Measurements from ENCODE around the gene LRRC61.

The LRRC61 gene

GRCh38 chr7:150335108-150335773 lies 12.1 kb downstream of the LRRC61 start:
- Mint-ChIP-seq H3K4me1 (ENCODE audit: low read depth) (peaks cover 2% of the 10 kb centered on the region), H3K4me3 (no peak overlapping the region), H3K27me3 (no peaks in the 10 kb centered on the region), H3K9me3 (no peaks in the 10 kb centered on the region), H3K27ac (no peak overlapping the region), H3K36me3 (ENCODE audit: low read depth) (peaks cover 17% of the 10 kb centered on the region)

- Mint-ChIP-seq H3K36me3 (ENCODE audit: low read depth) (peaks cover 17% of the 10 kb centered on the region), H3K9me3 (no peaks in the 10 kb centered on the region), H3K27me3 (no peaks in the 10 kb centered on the region), H3K27ac (no peak overlapping the region), H3K4me1 (ENCODE audit: low read depth) (peaks cover 5% of the 10 kb centered on the region), H3K4me3 (no peak overlapping the region)
Measured at GRCh38 chr7:150335774-150336112, 12.6 kb downstream of the LRRC61 start.

- H3K4me1 Mint-ChIP-seq (ENCODE audit: low read depth), result peaks cover 7% of the 10 kb centered on the region
- no peak overlapping the region for H3K27ac Mint-ChIP-seq
- H3K9me3 Mint-ChIP-seq, result no peaks in the 10 kb centered on the region
- H3K27me3 Mint-ChIP-seq, result peaks cover under 1% of the 10 kb centered on the region
- H3K36me3 Mint-ChIP-seq (ENCODE audit: low read depth), result peaks cover 10% of the 10 kb centered on the region
- H3K4me3 Mint-ChIP-seq, result no peak overlapping the region
Measured at GRCh38 chr7:150336746-150337145, 13.6 kb downstream of the LRRC61 start.

GRCh38 chr7:150337179-150337578 lies 14.0 kb downstream of the LRRC61 start:
- Mint-ChIP-seq H3K27me3 (peaks cover 5% of the 10 kb centered on the region), H3K36me3 (ENCODE audit: low read depth) (peaks cover 10% of the 10 kb centered on the region), H3K4me3 (no peak overlapping the region), H3K4me1 (ENCODE audit: low read depth) (peaks cover 7% of the 10 kb centered on the region), H3K9me3 (no peaks in the 10 kb centered on the region), H3K27ac (no peak overlapping the region)

- no peaks in the 10 kb centered on the region for H3K9me3 Mint-ChIP-seq
- no peak overlapping the region for H3K27ac Mint-ChIP-seq
- H3K36me3 Mint-ChIP-seq (ENCODE audit: low read depth), result peaks cover 10% of the 10 kb centered on the region
- H3K4me3 Mint-ChIP-seq, result no peak overlapping the region
- H3K4me1 Mint-ChIP-seq (ENCODE audit: low read depth), result peaks cover 7% of the 10 kb centered on the region
- peaks cover 10% of the 10 kb centered on the region for H3K27me3 Mint-ChIP-seq
Measured at GRCh38 chr7:150337659-150338081, 14.5 kb downstream of the LRRC61 start.

GRCh38 chr7:150338166-150338829 lies 15.1 kb downstream of the LRRC61 start:
- no peaks in the 10 kb centered on the region for H3K9me3 Mint-ChIP-seq
- H3K27ac Mint-ChIP-seq, result no peak overlapping the region
- peaks cover 7% of the 10 kb centered on the region for H3K4me1 Mint-ChIP-seq (ENCODE audit: low read depth)
- no peak overlapping the region for H3K4me3 Mint-ChIP-seq
- peaks cover 10% of the 10 kb centered on the region for H3K36me3 Mint-ChIP-seq (ENCODE audit: low read depth)
- H3K27me3 Mint-ChIP-seq, result peaks cover 16% of the 10 kb centered on the region

- no peak overlapping the region for H3K4me3 Mint-ChIP-seq
- peaks cover 7% of the 10 kb centered on the region for H3K4me1 Mint-ChIP-seq (ENCODE audit: low read depth)
- H3K36me3 Mint-ChIP-seq (ENCODE audit: low read depth), result peaks cover 10% of the 10 kb centered on the region
- no peak overlapping the region for H3K27ac Mint-ChIP-seq
- H3K9me3 Mint-ChIP-seq, result no peaks in the 10 kb centered on the region
- peaks cover 22% of the 10 kb centered on the region for H3K27me3 Mint-ChIP-seq
Measured at GRCh38 chr7:150339409-150339809, 16.3 kb downstream of the LRRC61 start.

GRCh38 chr7:150340024-150340749 lies 17.0 kb downstream of the LRRC61 start:
- no peak overlapping the region for H3K4me3 Mint-ChIP-seq
- H3K9me3 Mint-ChIP-seq, result no peaks in the 10 kb centered on the region
- H3K4me1 Mint-ChIP-seq (ENCODE audit: low read depth), result peaks cover 7% of the 10 kb centered on the region
- H3K27ac Mint-ChIP-seq, result no peak overlapping the region
- H3K36me3 Mint-ChIP-seq (ENCODE audit: low read depth), result peaks cover 10% of the 10 kb centered on the region
- H3K27me3 Mint-ChIP-seq, result peaks cover 26% of the 10 kb centered on the region

- Mint-ChIP-seq H3K4me1 (ENCODE audit: low read depth) (peaks cover 7% of the 10 kb centered on the region), H3K27me3 (peaks cover 28% of the 10 kb centered on the region), H3K27ac (no peak overlapping the region)
Measured at GRCh38 chr7:150340875-150341262, 17.7 kb downstream of the LRRC61 start.

GRCh38 chr7:150341263-150342120 lies 18.3 kb downstream of the LRRC61 start, which contains the start of gene RARRES2:
RARRES2 (minus strand) TSS chr7:150341629; CDS start chr7:150340609, 1,020 bp downstream.
- H3K4me1 Mint-ChIP-seq (ENCODE audit: low read depth), result peaks cover 7% of the 10 kb centered on the region
- peak within 1 kb of the TSS; percentile 37 for H3K4me3 Mint-ChIP-seq
- no peaks in the 10 kb centered on the region for H3K9me3 Mint-ChIP-seq
- peaks cover 33% of the 10 kb centered on the region for H3K27me3 Mint-ChIP-seq
- no peak within 1 kb of the TSS for H3K27ac Mint-ChIP-seq
- H3K36me3 Mint-ChIP-seq (ENCODE audit: low read depth), result peaks cover 6% of the 10 kb centered on the region

More at GRCh38 chr7:150340875-150341262, 17.7 kb downstream of the LRRC61 start:
- Mint-ChIP-seq H3K4me3 (peak overlapping the region; percentile 37), H3K36me3 (ENCODE audit: low read depth) (peaks cover 10% of the 10 kb centered on the region), H3K9me3 (no peaks in the 10 kb centered on the region)

- H3K27ac Mint-ChIP-seq, result no peak overlapping the region
- H3K4me1 Mint-ChIP-seq (ENCODE audit: low read depth), result peaks cover 7% of the 10 kb centered on the region
- H3K36me3 Mint-ChIP-seq (ENCODE audit: low read depth), result peaks cover 4% of the 10 kb centered on the region
- H3K27me3 Mint-ChIP-seq, result peaks cover 35% of the 10 kb centered on the region
- H3K9me3 Mint-ChIP-seq, result no peaks in the 10 kb centered on the region
- no peak overlapping the region for H3K4me3 Mint-ChIP-seq
Measured at GRCh38 chr7:150342121-150342408, 18.9 kb downstream of the LRRC61 start.

GRCh38 chr7:150343225-150343624 lies 20.1 kb downstream of the LRRC61 start:
- no peak overlapping the region for H3K4me3 Mint-ChIP-seq
- peaks cover 7% of the 10 kb centered on the region for H3K4me1 Mint-ChIP-seq (ENCODE audit: low read depth)
- peaks cover 35% of the 10 kb centered on the region for H3K27me3 Mint-ChIP-seq
- no peak overlapping the region for H3K27ac Mint-ChIP-seq
- no peaks in the 10 kb centered on the region for H3K36me3 Mint-ChIP-seq (ENCODE audit: low read depth)
- no peaks in the 10 kb centered on the region for H3K9me3 Mint-ChIP-seq

GRCh38 chr7:150344299-150344698 lies 21.1 kb downstream of the LRRC61 start:
- Mint-ChIP-seq H3K36me3 (ENCODE audit: low read depth) (no peaks in the 10 kb centered on the region), H3K4me3 (no peak overlapping the region), H3K4me1 (ENCODE audit: low read depth) (peaks cover 7% of the 10 kb centered on the region), H3K27me3 (peaks cover 35% of the 10 kb centered on the region), H3K27ac (no peak overlapping the region), H3K9me3 (no peaks in the 10 kb centered on the region)

- Mint-ChIP-seq H3K36me3 (ENCODE audit: low read depth) (no peaks in the 10 kb centered on the region), H3K4me3 (no peak overlapping the region), H3K4me1 (ENCODE audit: low read depth) (peaks cover 7% of the 10 kb centered on the region), H3K9me3 (no peaks in the 10 kb centered on the region), H3K27me3 (peaks cover 35% of the 10 kb centered on the region), H3K27ac (no peak overlapping the region)
Measured at GRCh38 chr7:150345012-150345411, 21.9 kb downstream of the LRRC61 start.

- H3K4me3 Mint-ChIP-seq, result no peak overlapping the region
- no peaks in the 10 kb centered on the region for H3K4me1 Mint-ChIP-seq (ENCODE audit: low read depth)
- no peak overlapping the region for H3K27ac Mint-ChIP-seq
- no peaks in the 10 kb centered on the region for H3K36me3 Mint-ChIP-seq (ENCODE audit: low read depth)
- H3K27me3 Mint-ChIP-seq, result peaks cover 33% of the 10 kb centered on the region
- H3K9me3 Mint-ChIP-seq, result no peaks in the 10 kb centered on the region
Measured at GRCh38 chr7:150346922-150347321, 23.8 kb downstream of the LRRC61 start.

Measured in stimulated activated naive CD8-positive, alpha-beta T cell treated with anti-CD3 and anti-CD28 coated beads, Interleukin-15, Interleukin-2, amounts not matched to agents 100 ng/mL and 50 ng/mL, for 24 hours (primary cell).